NCI-H2227 (cell line): ENCODE data around the gene PNMA8B.
A peak's percentile ranks its signal among the peaks of the same experiment; 100 is the strongest.

Experiments
- DNase-seq: peaks from one replicate; lab custom pipeline; 2025; ENCODE audit not compliant: unreplicated experiment; lab: John Stamatoyannopoulos, UW

Gene PNMA8B

GRCh38 chr19:46487178-46487801 is 8.4 kb downstream of the PNMA8B start:
- no peak for DNase-seq

GRCh38 chr19:46486358-46486757 is 9.3 kb downstream of the PNMA8B start:
- no peak for DNase-seq

GRCh38 chr19:46484656-46485055 is 11.0 kb downstream of the PNMA8B start:
- DNase-seq: no peak

GRCh38 chr19:46482631-46483030 is 13.0 kb downstream of the PNMA8B start:
- DNase-seq: no peak

GRCh38 chr19:46481947-46482346 is 13.7 kb downstream of the PNMA8B start:
- no peak for DNase-seq

GRCh38 chr19:46481223-46481848 is 14.3 kb downstream of the PNMA8B start:
- peak; percentile 42 for DNase-seq

GRCh38 chr19:46480415-46480814 is 15.3 kb downstream of the PNMA8B start:
- peak; percentile 37 for DNase-seq

- DNase-seq: peak; percentile 94
These were observed 17.2 kb downstream of the PNMA8B start for GRCh38 chr19:46478356-46478986.

- no peak for DNase-seq
These were observed 19.7 kb downstream of the PNMA8B start for GRCh38 chr19:46475986-46476385.

- DNase-seq: no peak
These were observed 21.5 kb downstream of the PNMA8B start for GRCh38 chr19:46474211-46474610.

- no peak for DNase-seq
These were observed 23.1 kb downstream of the PNMA8B start for GRCh38 chr19:46472592-46472991.

- DNase-seq: peak; percentile 48
These were observed 23.7 kb downstream of the PNMA8B start for GRCh38 chr19:46471811-46472543.

- DNase-seq: peak; percentile 94
These were observed 24.4 kb downstream of the PNMA8B start, which contains the start of gene PNMA8A for GRCh38 chr19:46471116-46471733. PNMA8A (minus strand) TSS chr19:46471563; CDS start chr19:46471035, 528 bp downstream.

- no peak for DNase-seq
These were observed 25.3 kb downstream of the PNMA8B start for GRCh38 chr19:46470376-46470775.

GRCh38 chr19:46469541-46470185 is 26.0 kb downstream of the PNMA8B start:
- no peak for DNase-seq

GRCh38 chr19:46466536-46467196 is 29.0 kb downstream of the PNMA8B start:
- DNase-seq: no peak

- no peak for DNase-seq
These were observed 32.2 kb downstream of the PNMA8B start for GRCh38 chr19:46463516-46463915.

GRCh38 chr19:46461537-46461936 is 34.1 kb downstream of the PNMA8B start:
- no peak for DNase-seq

- no peak for DNase-seq
These were observed 34.7 kb downstream of the PNMA8B start for GRCh38 chr19:46460981-46461380.

- no peak for DNase-seq
These were observed 35.6 kb downstream of the PNMA8B start for GRCh38 chr19:46460055-46460454.
